Measurements from ENCODE around the gene C7orf25. TPM values are rescaled to one million over a fixed set of nuclear protein-coding genes. Genes with fewer than 3 reads are reported as not detected.

The C7orf25 gene
- total RNA-seq, 1 experiment from 2014 or later = 10.0 TPM

GRCh38 chr7:42929449-42929848, 17.6 kb upstream of the C7orf25 start:
- H3K4me1 ChIP-seq (ENCODE audit: control insufficient read depth, insufficient read depth, low read length) = peaks cover 27% of the 10 kb centered on the region
- ATAC-seq = no peak
- no peaks in the 10 kb centered on the region for H3K9me3 ChIP-seq (ENCODE audit: control insufficient read depth, insufficient read depth, low read depth, low read length)
- BruUV-seq (replicated peaks) = no TSS peak
- ChIA-PET POLR2A (interaction anchor here (0.6 kb wide), 2 partner anchors 329 to 800 kb away, joined by 5 to 9 read pairs; partner anchors contain the start of gene COA1), CTCF (interaction anchor here (0.7 to 1.0 kb wide), 3 partner anchors 11 to 332 kb away, joined by 3 to 4 read pairs (median 3); no protein-coding TSS in a partner anchor)
- intact Hi-C loops (cut with micrococcal nuclease; ENCODE audit: unreplicated experiment) = no loop called here
- H3K36me3 ChIP-seq (ENCODE audit: control insufficient read depth, insufficient read depth, low read length) = peaks cover 26% of the 10 kb centered on the region
- no peaks in the 10 kb centered on the region for H3K27me3 ChIP-seq (ENCODE audit: control insufficient read depth, insufficient read depth, low read length)
- no peak overlapping the region for H3K4me3 ChIP-seq (ENCODE audit: low read depth in 2 of 2, low read length in 2 of 2)
- DNase-seq (ENCODE audit: low read depth, low spot score) = no peak
- in situ Hi-C loops (cut with HindIII; ENCODE audit: low pct_unique_long_range_greater_than_20kb, low sequenced_read_pairs) = no loop called here
- no peak overlapping the region for H3K27ac ChIP-seq (ENCODE audit: low read length)
- no peak for TF ChIP-seq TCF7L2 (IDR thresholded peaks at IDR 0.05; ENCODE audit: low read depth, low read length)
- TF ChIP-seq, protein P1, sequence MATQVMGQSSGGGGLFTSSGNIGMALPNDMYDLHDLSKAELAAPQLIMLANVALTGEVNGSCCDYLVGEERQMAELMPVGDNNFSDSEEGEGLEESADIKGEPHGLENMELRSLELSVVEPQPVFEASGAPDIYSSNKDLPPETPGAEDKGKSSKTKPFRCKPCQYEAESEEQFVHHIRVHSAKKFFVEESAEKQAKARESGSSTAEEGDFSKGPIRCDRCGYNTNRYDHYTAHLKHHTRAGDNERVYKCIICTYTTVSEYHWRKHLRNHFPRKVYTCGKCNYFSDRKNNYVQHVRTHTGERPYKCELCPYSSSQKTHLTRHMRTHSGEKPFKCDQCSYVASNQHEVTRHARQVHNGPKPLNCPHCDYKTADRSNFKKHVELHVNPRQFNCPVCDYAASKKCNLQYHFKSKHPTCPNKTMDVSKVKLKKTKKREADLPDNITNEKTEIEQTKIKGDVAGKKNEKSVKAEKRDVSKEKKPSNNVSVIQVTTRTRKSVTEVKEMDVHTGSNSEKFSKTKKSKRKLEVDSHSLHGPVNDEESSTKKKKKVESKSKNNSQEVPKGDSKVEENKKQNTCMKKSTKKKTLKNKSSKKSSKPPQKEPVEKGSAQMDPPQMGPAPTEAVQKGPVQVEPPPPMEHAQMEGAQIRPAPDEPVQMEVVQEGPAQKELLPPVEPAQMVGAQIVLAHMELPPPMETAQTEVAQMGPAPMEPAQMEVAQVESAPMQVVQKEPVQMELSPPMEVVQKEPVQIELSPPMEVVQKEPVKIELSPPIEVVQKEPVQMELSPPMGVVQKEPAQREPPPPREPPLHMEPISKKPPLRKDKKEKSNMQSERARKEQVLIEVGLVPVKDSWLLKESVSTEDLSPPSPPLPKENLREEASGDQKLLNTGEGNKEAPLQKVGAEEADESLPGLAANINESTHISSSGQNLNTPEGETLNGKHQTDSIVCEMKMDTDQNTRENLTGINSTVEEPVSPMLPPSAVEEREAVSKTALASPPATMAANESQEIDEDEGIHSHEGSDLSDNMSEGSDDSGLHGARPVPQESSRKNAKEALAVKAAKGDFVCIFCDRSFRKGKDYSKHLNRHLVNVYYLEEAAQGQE (IDR thresholded peaks at IDR 0.05; ENCODE audit: insufficient read depth in 1 of 2, low read depth in 2 of 2, low read length in 1 of 2) = no peak
- no peak for TF ChIP-seq CTCF (IDR thresholded peaks at IDR 0.05)
- TF ChIP-seq SIN3A (IDR thresholded peaks at IDR 0.05; ENCODE audit: borderline replicate concordance, insufficient read depth, low read depth, low read length) = no peak
- TF ChIP-seq POLR2AphosphoS5 (IDR thresholded peaks at IDR 0.05; ENCODE audit: low read depth, low read length) = no peak

GRCh38 chr7:42928754-42929153, 16.9 kb upstream of the C7orf25 start:
- Histone ChIP-seq H3K4me3 (ENCODE audit: low read depth in 2 of 2, low read length in 2 of 2) (no peak overlapping the region), H3K4me1 (ENCODE audit: control insufficient read depth, insufficient read depth, low read length) (peaks cover 26% of the 10 kb centered on the region), H3K9me3 (ENCODE audit: control insufficient read depth, insufficient read depth, low read depth, low read length) (no peaks in the 10 kb centered on the region), H3K27ac (ENCODE audit: low read length) (no peak overlapping the region), H3K36me3 (ENCODE audit: control insufficient read depth, insufficient read depth, low read length) (peaks cover 24% of the 10 kb centered on the region), H3K27me3 (ENCODE audit: control insufficient read depth, insufficient read depth, low read length) (no peaks in the 10 kb centered on the region)
- no TSS peak for BruUV-seq (replicated peaks)
- TF ChIP-seq POLR2AphosphoS5 (IDR thresholded peaks at IDR 0.05; ENCODE audit: low read depth, low read length) (no peak), CTCF (IDR thresholded peaks at IDR 0.05) (no peak), TCF7L2 (IDR thresholded peaks at IDR 0.05; ENCODE audit: low read depth, low read length) (no peak), SIN3A (IDR thresholded peaks at IDR 0.05; ENCODE audit: borderline replicate concordance, insufficient read depth, low read depth, low read length) (no peak)
- TF ChIP-seq, protein P1 (IDR thresholded peaks at IDR 0.05; ENCODE audit: insufficient read depth in 1 of 2, low read depth in 2 of 2, low read length in 1 of 2) = no peak
- POLR2A ChIA-PET = no interaction called here
- intact Hi-C loops (cut with micrococcal nuclease; ENCODE audit: unreplicated experiment) (no loop called here), in situ Hi-C loops (cut with HindIII; ENCODE audit: low pct_unique_long_range_greater_than_20kb, low sequenced_read_pairs) (no loop called here)
- DNase-seq (ENCODE audit: low read depth, low spot score) (no peak), ATAC-seq (no peak)
- CTCF ChIA-PET = interaction anchor here (0.7 to 0.9 kb wide), 2 partner anchors 12 to 70 kb away, joined by 3 to 4 read pairs; no protein-coding TSS in a partner anchor
